H9 (cell line): ENCODE measurements around the gene DCN. TPM values are rescaled to one million over a fixed set of nuclear protein-coding genes. Genes with fewer than 3 reads are reported as not detected.
A peak's percentile ranks its signal among the peaks of the same experiment; 100 is the strongest.

Source experiments
- DNase-seq: peaks from one replicate; pipeline ENCODE4 v3.0.0-alpha.2; 2017
- H2AFZ ChIP-seq: one replicate; pipeline ENCODE4 v1.6.1; 2013; ENCODE audit warnings: mild to moderate bottlenecking, low read length, control low read depth, moderate library complexity
- H2AK5ac ChIP-seq: 2 replicates; pipeline ENCODE4 v1.6.1; 2013; ENCODE audit warnings: low read length, control low read depth, mixed read lengths; ENCODE audit not compliant: insufficient read length
- H2BK120ac ChIP-seq: one replicate; pipeline ENCODE4 v1.6.1; 2013; ENCODE audit warnings: low read depth, mild to moderate bottlenecking, low read length, control low read depth, inconsistent platforms; ENCODE audit not compliant: poor library complexity, severe bottlenecking
- H2BK12ac ChIP-seq: 2 replicates; pipeline ENCODE4 v1.6.1; 2013; ENCODE audit warnings: low read length, control low read depth, mixed read lengths, low read depth; ENCODE audit not compliant: insufficient read length
- H2BK15ac ChIP-seq: 2 replicates; pipeline ENCODE4 v1.6.1; 2013; ENCODE audit warnings: low read depth, low read length, control low read depth
- H2BK20ac ChIP-seq: one replicate; pipeline ENCODE4 v1.6.1; 2013; ENCODE audit warnings: low read depth, mild to moderate bottlenecking, low read length, control low read depth, inconsistent platforms; ENCODE audit not compliant: poor library complexity, severe bottlenecking
- H2BK5ac ChIP-seq: 2 replicates; pipeline ENCODE4 v1.6.1; 2013; ENCODE audit warnings: low read length, control low read depth, mixed read lengths; ENCODE audit not compliant: insufficient read length
- H3K14ac ChIP-seq: 2 replicates; pipeline ENCODE4 v1.6.1; 2013; ENCODE audit warnings: low read length, control low read depth; ENCODE audit not compliant: insufficient read depth
- H3K18ac ChIP-seq: 2 replicates; pipeline ENCODE4 v1.6.1; 2013; ENCODE audit warnings: low read depth, mild to moderate bottlenecking, mixed read lengths, low read length, control low read depth; ENCODE audit not compliant: insufficient read length
- H3K23ac ChIP-seq: 2 replicates; pipeline ENCODE4 v1.6.1; 2013; ENCODE audit warnings: low read length, control low read depth, mixed read lengths, low read depth; ENCODE audit not compliant: insufficient read length
- H3K23me2 ChIP-seq: 2 replicates; pipeline ENCODE4 v1.6.1; 2013; ENCODE audit warnings: low read depth, mild to moderate bottlenecking, mixed read lengths, low read length, control low read depth; ENCODE audit not compliant: insufficient read length, poor library complexity, severe bottlenecking
- H3K27ac ChIP-seq: 2 replicates; pipeline ENCODE4 v1.5.1; 2013; ENCODE audit warnings: low read length, control low read depth, mixed read lengths, low read depth; ENCODE audit not compliant: insufficient read length
- H3K27me3 ChIP-seq: 2 replicates; pipeline ENCODE4 v1.6.1; 2013; ENCODE audit warnings: low read length, control low read depth, inconsistent platforms; ENCODE audit not compliant: insufficient read depth
- H3K4ac ChIP-seq: 2 replicates; pipeline ENCODE4 v1.6.1; 2013; ENCODE audit warnings: low read depth, mild to moderate bottlenecking, control low read depth, inconsistent platforms, low read length, moderate library complexity
- H3K4me1 ChIP-seq: 2 replicates; pipeline ENCODE4 v1.6.1; 2013; ENCODE audit warnings: low read length, control low read depth, inconsistent platforms; ENCODE audit not compliant: insufficient read depth
- H3K4me2 ChIP-seq: 2 replicates; pipeline ENCODE4 v1.6.1; 2013; ENCODE audit warnings: low read length, control low read depth, mixed read lengths; ENCODE audit not compliant: insufficient read length, insufficient read depth
- H3K56ac ChIP-seq: 2 replicates; pipeline ENCODE4 v1.6.1; 2013; ENCODE audit warnings: low read depth, mild to moderate bottlenecking, mixed read lengths, low read length, control low read depth; ENCODE audit not compliant: insufficient read length
- H3K79me1 ChIP-seq: 2 replicates; pipeline ENCODE4 v1.6.1; 2013; ENCODE audit warnings: low read depth, mild to moderate bottlenecking, moderate library complexity, low read length, control low read depth, inconsistent platforms; ENCODE audit not compliant: insufficient read depth, poor library complexity, severe bottlenecking
- H3K79me2 ChIP-seq: 2 replicates; pipeline ENCODE4 v1.6.1; 2013; ENCODE audit warnings: low read length, control low read depth, inconsistent platforms; ENCODE audit not compliant: insufficient read depth
- H3K9ac ChIP-seq: 2 replicates; pipeline ENCODE4 v1.6.1; 2013; ENCODE audit warnings: low read length, control low read depth, mixed read lengths; ENCODE audit not compliant: insufficient read length; ENCODE audit errors: extremely low read depth
- H3K9me3 ChIP-seq: one replicate; pipeline ENCODE4 v1.6.1; 2013; ENCODE audit warnings: low read depth, low read length, inconsistent platforms; ENCODE audit not compliant: control insufficient read depth
- H3T11ph ChIP-seq: one replicate; pipeline ENCODE4 v1.6.1; 2013; ENCODE audit warnings: mild to moderate bottlenecking, low read length, control low read depth, inconsistent platforms
- H4K20me1 ChIP-seq: one replicate; pipeline ENCODE4 v1.6.1; 2013; ENCODE audit not compliant: control insufficient read depth, insufficient read length, insufficient read depth
- H4K5ac ChIP-seq: 2 replicates; pipeline ENCODE4 v1.6.1; 2013; ENCODE audit warnings: low read depth, mild to moderate bottlenecking, mixed read lengths, low read length, control low read depth; ENCODE audit not compliant: insufficient read length
- H4K8ac ChIP-seq: replicated peaks from 2 replicates; pipeline ENCODE4 v1.6.1; 2013; ENCODE audit warnings: low read length, control low read depth, mixed read lengths, low read depth; ENCODE audit not compliant: insufficient read length
- H4K91ac ChIP-seq: 2 replicates; pipeline ENCODE4 v1.6.1; 2013; ENCODE audit warnings: low read depth, mild to moderate bottlenecking, moderate library complexity, mixed read lengths, low read length, control low read depth; ENCODE audit not compliant: insufficient read length
- H3K27ac Mint-ChIP-seq, 3 experiments: 2 replicates in 2 of 3; 3 replicates in 1 of 3; pipeline ENCODE4 v1.8.0; 2020 to 2021; ENCODE audit warnings: mixed read lengths in 3 of 3, mild to moderate bottlenecking in 1 of 3, moderate library complexity in 1 of 3
- H3K27me3 Mint-ChIP-seq: 2 replicates; pipeline ENCODE4 v1.8.0; 2021; ENCODE audit warnings: low read depth, mild to moderate bottlenecking, moderate library complexity, mixed read lengths
- H3K36me3 Mint-ChIP-seq, 3 experiments: 2 replicates in 2 of 3; 3 replicates in 1 of 3; pipeline ENCODE4 v1.8.0; 2020 to 2021; ENCODE audit warnings: low read depth in 3 of 3, mixed read lengths in 3 of 3; ENCODE audit not compliant: insufficient read depth in 1 of 3
- H3K4me1 Mint-ChIP-seq, 2 experiments: 2 replicates each; pipeline ENCODE4 v1.8.0; 2020; ENCODE audit warnings: mixed read lengths in 2 of 2
- H3K4me3 Mint-ChIP-seq, 2 experiments: 2 replicates in 1 of 2; 3 replicates in 1 of 2; pipeline ENCODE4 v1.8.0; 2020 to 2021; ENCODE audit warnings: mild to moderate bottlenecking in 2 of 2, mixed read lengths in 2 of 2, moderate library complexity in 1 of 2
- H3K9me3 Mint-ChIP-seq, 2 experiments: 2 replicates in 1 of 2; 3 replicates in 1 of 2; pipeline ENCODE4 v1.8.0; 2020; ENCODE audit warnings: mild to moderate bottlenecking in 2 of 2, mixed read lengths in 2 of 2, moderate library complexity in 1 of 2
- CTCF ChIP-seq: fragments of 200-600 bp; sonication (generic); conservative IDR thresholded peaks from 3 replicates; pipeline ENCODE4 v1.8.0; 2021; ENCODE audit warnings: antibody characterized with exemption, mild to moderate bottlenecking
- WGBS: extraction: QIAGEN DNeasy Blood & Tissue Kit; methylation state at CpG from one replicate; pipeline ENCODE4 v1.1.7; 2013; ENCODE audit warnings: missing lambda C conversion rate, low lambda C conversion rate, mixed read lengths; ENCODE audit not compliant: insufficient read length; ENCODE audit errors: extremely low coverage; 5-methylcytosine and 5-hydroxymethylcytosine counted together
- total RNA-seq: library from RNA; stranded (reverse); gene quantifications from 2 replicates; pipeline ENCODE4 v1.2.1, GENCODE V29; 2021

DCN gene
- total RNA-seq, 1 experiment from 2014 or later, result not detected

- Histone ChIP-seq H3K56ac (no peak overlapping the region), H4K20me1 (no peaks in the 10 kb centered on the region), H3K4me2 (no peak overlapping the region), H3T11ph (no peak overlapping the region), H3K23me2 (no peaks in the 10 kb centered on the region), H2BK15ac (no peak overlapping the region), H2BK12ac (no peak overlapping the region), H3K9ac (no peak overlapping the region), H3K27ac (no peak overlapping the region), H3K79me2 (no peaks in the 10 kb centered on the region), H3K9me3 (no peaks in the 10 kb centered on the region), H2BK20ac (no peak overlapping the region), H2AK5ac (no peak overlapping the region), H3K4me1 (no peaks in the 10 kb centered on the region), H3K4ac (no peak overlapping the region), H2BK5ac (no peak overlapping the region), H3K23ac (no peak overlapping the region), H3K18ac (no peak overlapping the region), H3K79me1 (no peaks in the 10 kb centered on the region), H2AFZ (no peak overlapping the region), H3K27me3 (no peaks in the 10 kb centered on the region), H3K14ac (no peak overlapping the region), H4K91ac (no peak overlapping the region), H4K5ac (no peak overlapping the region), H4K8ac (no peak overlapping the region), H2BK120ac (no peak overlapping the region)
- no peak for DNase-seq
- WGBS, result no CpG with 5 or more reads among the region's 2 CpGs
- Mint-ChIP-seq H3K9me3 (no peaks in the 10 kb centered on the region), H3K36me3 (no peaks in the 10 kb centered on the region), H3K4me1 (peaks cover 0 to 16% of the 10 kb centered on the region in 2 experiments; a peak in 2 of 4 replicates), H3K4me3 (no peak overlapping the region), H3K27me3 (no peaks in the 10 kb centered on the region), H3K27ac (peak overlapping the region in 2 of 3 experiments; percentile 44 to 72; a peak in 3 of 7 replicates)
- TF ChIP-seq CTCF, result no peak
Measured at GRCh38 chr12:91183551-91183950, 934 bp upstream of the DCN start.
